ENCODE measurements around the gene GSG1L. TPM values are rescaled to one million over a fixed set of nuclear protein-coding genes. Genes with fewer than 3 reads are reported as not detected.
A peak's percentile ranks its signal among the peaks of the same experiment; 100 is the strongest.

The GSG1L gene
- total RNA-seq, 4 donors from 2014 or later, result not detected

GRCh38 chr16:28098171-28098958, 34.9 kb upstream of the GSG1L start:
- H3K36me3 ChIP-seq, result peaks cover 0 to 69% (median 0%) of the 10 kb centered on the region in 3 donors
- TF ChIP-seq POLR2A (IDR thresholded peaks at IDR 0.05) (no peak), CTCF (IDR thresholded peaks at IDR 0.05) (no peak)
- H3K4me3 ChIP-seq, result no peak overlapping the region
- no peaks in the 10 kb centered on the region for H3K27me3 ChIP-seq
- H3K4me1 ChIP-seq, result no peaks in the 10 kb centered on the region
- DNase-seq, result peak in 1 of 3 donors; percentile 29
- H3K27ac ChIP-seq, result no peak overlapping the region
- H3K9me3 ChIP-seq, result no peaks in the 10 kb centered on the region

- H3K4me3 ChIP-seq, result no peak overlapping the region
- TF ChIP-seq CTCF (IDR thresholded peaks at IDR 0.05), result no peak
- no peak for TF ChIP-seq POLR2A (IDR thresholded peaks at IDR 0.05)
- H3K27ac ChIP-seq, result no peak overlapping the region
- no peaks in the 10 kb centered on the region for H3K9me3 ChIP-seq
- peak in 1 of 3 donors; percentile 37 for DNase-seq
- peaks cover 0 to 57% (median 0%) of the 10 kb centered on the region in 3 donors for H3K36me3 ChIP-seq
- H3K4me1 ChIP-seq, result no peaks in the 10 kb centered on the region
- H3K27me3 ChIP-seq, result no peaks in the 10 kb centered on the region
Measured at GRCh38 chr16:28096983-28097899, 33.7 kb upstream of the GSG1L start.

GRCh38 chr16:28093385-28093725, 29.8 kb upstream of the GSG1L start:
- Histone ChIP-seq H3K4me1 (no peaks in the 10 kb centered on the region), H3K36me3 (peaks cover 0 to 19% (median 0%) of the 10 kb centered on the region in 3 donors), H3K27me3 (no peaks in the 10 kb centered on the region), H3K27ac (no peak overlapping the region), H3K4me3 (no peak overlapping the region), H3K9me3 (no peaks in the 10 kb centered on the region)
- TF ChIP-seq CTCF (IDR thresholded peaks at IDR 0.05) (no peak), POLR2A (IDR thresholded peaks at IDR 0.05) (no peak)
- peak in 1 of 3 donors; percentile 12 for DNase-seq

GRCh38 chr16:28092721-28093384, 29.3 kb upstream of the GSG1L start:
- peaks cover 0 to 14% (median 0%) of the 10 kb centered on the region in 3 donors for H3K36me3 ChIP-seq
- no peak for TF ChIP-seq CTCF (IDR thresholded peaks at IDR 0.05)
- TF ChIP-seq POLR2A (IDR thresholded peaks at IDR 0.05), result no peak
- H3K27me3 ChIP-seq, result no peaks in the 10 kb centered on the region
- no peaks in the 10 kb centered on the region for H3K9me3 ChIP-seq
- no peak overlapping the region for H3K4me3 ChIP-seq
- no peaks in the 10 kb centered on the region for H3K4me1 ChIP-seq
- DNase-seq, result peak in 1 of 3 donors; percentile 7
- no peak overlapping the region for H3K27ac ChIP-seq

- Histone ChIP-seq H3K9me3 (no peaks in the 10 kb centered on the region), H3K27ac (no peak overlapping the region), H3K4me3 (no peak overlapping the region), H3K27me3 (no peaks in the 10 kb centered on the region), H3K36me3 (peaks cover 0 to 2% (median 0%) of the 10 kb centered on the region in 3 donors), H3K4me1 (no peaks in the 10 kb centered on the region)
- no peak for DNase-seq
- no peak for TF ChIP-seq POLR2A (IDR thresholded peaks at IDR 0.05)
- no peak for TF ChIP-seq CTCF (IDR thresholded peaks at IDR 0.05)
Measured at GRCh38 chr16:28091656-28092055, 28.1 kb upstream of the GSG1L start.
